Fibroblast of villous mesenchyme (primary cell): Measurements from ENCODE around the gene DCN. TPM values are rescaled to one million over a fixed set of nuclear protein-coding genes. Genes with fewer than 3 reads are reported as not detected.

Source experiments
- DNase-seq: peaks from one replicate; pipeline ENCODE4 v3.0.0-alpha.2; 2010; ENCODE audit warnings: low read depth
- H3K4me3 ChIP-seq: 2 replicates; pipeline ENCODE4 v1.5.1; 2011; ENCODE audit warnings: low read depth, mild to moderate bottlenecking, low read length
- CTCF ChIP-seq: IDR thresholded peaks from 2 replicates; pipeline ENCODE4 v1.5.1; 2012; ENCODE audit warnings: low read depth, mild to moderate bottlenecking, low read length; ENCODE audit not compliant: insufficient read depth
- total RNA-seq: library from RNA; depleted of rRNA; stranded (reverse); fragments of >200 nt; gene quantifications from 2 replicates; pipeline ENCODE4 v1.2.3, GENCODE V29; 2012

DCN gene
- total RNA-seq, 1 donor, result 125 TPM

DNA sequence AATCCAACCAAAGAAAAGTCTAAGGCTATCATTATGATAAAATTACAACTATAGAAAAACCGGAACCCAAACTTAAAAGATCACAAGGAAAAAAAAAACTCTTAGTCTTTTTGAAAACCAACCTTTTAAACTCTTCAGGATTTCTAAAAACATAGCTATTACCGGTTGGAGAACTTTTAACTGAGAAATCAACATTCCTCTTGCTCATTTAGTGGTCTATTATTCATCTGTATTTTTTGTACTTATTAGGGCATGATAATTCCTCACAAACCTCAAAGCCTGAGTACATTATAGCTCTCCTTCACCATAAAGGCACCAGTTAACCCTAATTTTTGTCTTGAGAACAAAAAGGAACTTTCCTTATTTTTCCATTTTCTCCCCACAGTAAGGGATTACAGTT lies 81.7 kb downstream of the DCN start:
- no peak overlapping the region for H3K4me3 ChIP-seq
- DNase-seq, result peak; percentile 34

GRCh38 chr12:91099836-91100235 lies 82.8 kb downstream of the DCN start:
- DNase-seq, result peak; percentile 91
- TF ChIP-seq CTCF, result no peak

More for the DNA sequence above, 81.7 kb downstream of the DCN start:
- no peak for TF ChIP-seq CTCF

GRCh38 chr12:91099341-91099740 lies 83.3 kb downstream of the DCN start:
- DNase-seq, result peak; percentile 91
- H3K4me3 ChIP-seq, result no peak overlapping the region
- TF ChIP-seq CTCF, result no peak

More at GRCh38 chr12:91099836-91100235, 82.8 kb downstream of the DCN start:
- H3K4me3 ChIP-seq, result no peak overlapping the region

DNA sequence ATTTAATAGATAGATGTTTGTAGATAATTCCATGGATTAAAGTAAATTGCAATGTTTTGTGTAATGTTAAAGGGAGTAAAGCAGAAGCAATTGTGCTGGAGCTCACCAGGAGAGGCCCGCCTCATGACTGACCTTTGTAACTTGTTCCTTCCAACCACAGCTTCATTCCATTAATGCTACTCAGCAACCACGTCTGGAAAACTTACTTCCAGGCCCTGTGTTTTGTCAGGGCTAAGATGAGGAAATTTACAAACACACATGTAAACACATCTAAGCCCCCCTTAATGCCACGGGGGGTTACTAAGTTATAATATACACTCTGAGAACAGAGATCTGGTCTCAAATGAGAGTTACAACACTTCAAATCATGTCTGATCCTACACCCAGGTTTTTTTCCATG lies 83.7 kb downstream of the DCN start:
- H3K4me3 ChIP-seq, result no peak overlapping the region
- peak; percentile 100 for DNase-seq
- TF ChIP-seq CTCF, result no peak

DNA sequence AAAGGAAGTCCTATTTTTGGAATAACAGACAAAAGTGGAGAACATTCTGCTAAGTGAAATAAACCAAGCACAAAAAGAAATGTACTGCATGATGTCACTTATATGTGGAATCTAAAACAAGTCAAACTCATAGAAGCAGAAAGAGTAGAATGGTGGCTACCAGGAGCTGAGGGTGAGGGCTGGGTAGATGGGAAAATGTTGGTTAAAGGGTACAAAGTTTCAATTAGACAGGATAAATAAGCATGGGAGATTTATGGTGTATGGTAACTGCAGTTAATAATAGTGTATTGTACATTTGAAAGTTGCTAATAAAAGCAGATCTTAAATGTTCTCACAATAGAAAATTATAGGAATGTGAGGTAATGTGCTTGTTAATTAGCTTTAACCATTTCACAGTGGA lies 84.2 kb downstream of the DCN start:
- no peak for TF ChIP-seq CTCF
- no peak for DNase-seq
- H3K4me3 ChIP-seq, result no peak overlapping the region

- DNase-seq, result no peak
- no peak overlapping the region for H3K4me3 ChIP-seq
- no peak for TF ChIP-seq CTCF
Observed at GRCh38 chr12:91094957-91095356, 87.7 kb downstream of the DCN start.

DNA sequence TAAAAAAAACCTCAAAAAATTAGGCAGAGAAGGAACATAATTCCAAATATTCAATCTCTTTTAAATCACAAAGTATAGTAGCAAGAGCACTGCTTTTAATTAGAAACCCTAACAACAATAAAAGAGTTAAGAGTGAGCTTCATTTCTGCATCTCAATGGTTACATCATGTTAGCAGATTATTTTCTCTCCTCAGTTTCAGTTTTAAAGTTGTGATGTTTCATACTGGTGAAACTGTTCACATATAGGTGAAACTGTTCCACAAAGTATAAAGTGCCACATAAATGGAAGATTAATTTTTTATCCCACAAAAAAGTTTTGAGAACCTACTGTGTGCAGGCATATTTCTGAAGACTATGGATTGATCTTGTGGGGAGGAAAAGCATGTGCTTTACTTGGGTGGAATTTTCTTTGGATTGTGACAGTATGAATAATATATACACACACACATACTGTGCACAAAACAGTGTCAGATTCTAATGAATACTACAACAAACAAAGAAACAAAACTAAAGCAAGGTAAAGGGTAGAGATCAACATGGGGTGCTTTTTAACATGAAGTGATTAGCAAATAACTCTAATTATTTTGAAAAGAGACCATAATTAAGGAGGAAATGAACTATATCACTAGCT lies 88.5 kb downstream of the DCN start:
- H3K4me3 ChIP-seq, result no peak overlapping the region
- no peak for TF ChIP-seq CTCF
- peak; percentile 47 for DNase-seq
